H9 (cell line): ENCODE data around the gene TMEM269. TPM values are rescaled to one million over a fixed set of nuclear protein-coding genes. Genes with fewer than 3 reads are reported as not detected.

Experiments
- DNase-seq: peaks from one replicate; pipeline ENCODE4 v3.0.0-alpha.2; 2017
- H2AFZ ChIP-seq: one replicate; pipeline ENCODE4 v1.6.1; 2013; ENCODE audit warnings: mild to moderate bottlenecking, low read length, control low read depth, moderate library complexity
- H2AK5ac ChIP-seq: 2 replicates; pipeline ENCODE4 v1.6.1; 2013; ENCODE audit warnings: low read length, control low read depth, mixed read lengths; ENCODE audit not compliant: insufficient read length
- H2BK120ac ChIP-seq: one replicate; pipeline ENCODE4 v1.6.1; 2013; ENCODE audit warnings: low read depth, mild to moderate bottlenecking, low read length, control low read depth, inconsistent platforms; ENCODE audit not compliant: poor library complexity, severe bottlenecking
- H2BK12ac ChIP-seq: 2 replicates; pipeline ENCODE4 v1.6.1; 2013; ENCODE audit warnings: low read length, control low read depth, mixed read lengths, low read depth; ENCODE audit not compliant: insufficient read length
- H2BK15ac ChIP-seq: 2 replicates; pipeline ENCODE4 v1.6.1; 2013; ENCODE audit warnings: low read depth, low read length, control low read depth
- H2BK20ac ChIP-seq: one replicate; pipeline ENCODE4 v1.6.1; 2013; ENCODE audit warnings: low read depth, mild to moderate bottlenecking, low read length, control low read depth, inconsistent platforms; ENCODE audit not compliant: poor library complexity, severe bottlenecking
- H2BK5ac ChIP-seq: 2 replicates; pipeline ENCODE4 v1.6.1; 2013; ENCODE audit warnings: low read length, control low read depth, mixed read lengths; ENCODE audit not compliant: insufficient read length
- H3K14ac ChIP-seq: 2 replicates; pipeline ENCODE4 v1.6.1; 2013; ENCODE audit warnings: low read length, control low read depth; ENCODE audit not compliant: insufficient read depth
- H3K18ac ChIP-seq: 2 replicates; pipeline ENCODE4 v1.6.1; 2013; ENCODE audit warnings: low read depth, mild to moderate bottlenecking, mixed read lengths, low read length, control low read depth; ENCODE audit not compliant: insufficient read length
- H3K23ac ChIP-seq: 2 replicates; pipeline ENCODE4 v1.6.1; 2013; ENCODE audit warnings: low read length, control low read depth, mixed read lengths, low read depth; ENCODE audit not compliant: insufficient read length
- H3K23me2 ChIP-seq: 2 replicates; pipeline ENCODE4 v1.6.1; 2013; ENCODE audit warnings: low read depth, mild to moderate bottlenecking, mixed read lengths, low read length, control low read depth; ENCODE audit not compliant: insufficient read length, poor library complexity, severe bottlenecking
- H3K27ac ChIP-seq: 2 replicates; pipeline ENCODE4 v1.5.1; 2013; ENCODE audit warnings: low read length, control low read depth, mixed read lengths, low read depth; ENCODE audit not compliant: insufficient read length
- H3K27me3 ChIP-seq: 2 replicates; pipeline ENCODE4 v1.6.1; 2013; ENCODE audit warnings: low read length, control low read depth, inconsistent platforms; ENCODE audit not compliant: insufficient read depth
- H3K4ac ChIP-seq: 2 replicates; pipeline ENCODE4 v1.6.1; 2013; ENCODE audit warnings: low read depth, mild to moderate bottlenecking, control low read depth, inconsistent platforms, low read length, moderate library complexity
- H3K4me1 ChIP-seq: 2 replicates; pipeline ENCODE4 v1.6.1; 2013; ENCODE audit warnings: low read length, control low read depth, inconsistent platforms; ENCODE audit not compliant: insufficient read depth
- H3K4me2 ChIP-seq: 2 replicates; pipeline ENCODE4 v1.6.1; 2013; ENCODE audit warnings: low read length, control low read depth, mixed read lengths; ENCODE audit not compliant: insufficient read length, insufficient read depth
- H3K56ac ChIP-seq: 2 replicates; pipeline ENCODE4 v1.6.1; 2013; ENCODE audit warnings: low read depth, mild to moderate bottlenecking, mixed read lengths, low read length, control low read depth; ENCODE audit not compliant: insufficient read length
- H3K79me1 ChIP-seq: 2 replicates; pipeline ENCODE4 v1.6.1; 2013; ENCODE audit warnings: low read depth, mild to moderate bottlenecking, moderate library complexity, low read length, control low read depth, inconsistent platforms; ENCODE audit not compliant: insufficient read depth, poor library complexity, severe bottlenecking
- H3K79me2 ChIP-seq: 2 replicates; pipeline ENCODE4 v1.6.1; 2013; ENCODE audit warnings: low read length, control low read depth, inconsistent platforms; ENCODE audit not compliant: insufficient read depth
- H3K9ac ChIP-seq: 2 replicates; pipeline ENCODE4 v1.6.1; 2013; ENCODE audit warnings: low read length, control low read depth, mixed read lengths; ENCODE audit not compliant: insufficient read length; ENCODE audit errors: extremely low read depth
- H3K9me3 ChIP-seq: one replicate; pipeline ENCODE4 v1.6.1; 2013; ENCODE audit warnings: low read depth, low read length, inconsistent platforms; ENCODE audit not compliant: control insufficient read depth
- H3T11ph ChIP-seq: one replicate; pipeline ENCODE4 v1.6.1; 2013; ENCODE audit warnings: mild to moderate bottlenecking, low read length, control low read depth, inconsistent platforms
- H4K20me1 ChIP-seq: one replicate; pipeline ENCODE4 v1.6.1; 2013; ENCODE audit not compliant: control insufficient read depth, insufficient read length, insufficient read depth
- H4K5ac ChIP-seq: 2 replicates; pipeline ENCODE4 v1.6.1; 2013; ENCODE audit warnings: low read depth, mild to moderate bottlenecking, mixed read lengths, low read length, control low read depth; ENCODE audit not compliant: insufficient read length
- H4K8ac ChIP-seq: replicated peaks from 2 replicates; pipeline ENCODE4 v1.6.1; 2013; ENCODE audit warnings: low read length, control low read depth, mixed read lengths, low read depth; ENCODE audit not compliant: insufficient read length
- H4K91ac ChIP-seq: 2 replicates; pipeline ENCODE4 v1.6.1; 2013; ENCODE audit warnings: low read depth, mild to moderate bottlenecking, moderate library complexity, mixed read lengths, low read length, control low read depth; ENCODE audit not compliant: insufficient read length
- H3K27ac Mint-ChIP-seq, 3 experiments: 2 replicates in 2 of 3; 3 replicates in 1 of 3; pipeline ENCODE4 v1.8.0; 2020 to 2021; ENCODE audit warnings: mixed read lengths in 3 of 3, mild to moderate bottlenecking in 1 of 3, moderate library complexity in 1 of 3
- H3K27me3 Mint-ChIP-seq: 2 replicates; pipeline ENCODE4 v1.8.0; 2021; ENCODE audit warnings: low read depth, mild to moderate bottlenecking, moderate library complexity, mixed read lengths
- H3K36me3 Mint-ChIP-seq, 3 experiments: 2 replicates in 2 of 3; 3 replicates in 1 of 3; pipeline ENCODE4 v1.8.0; 2020 to 2021; ENCODE audit warnings: low read depth in 3 of 3, mixed read lengths in 3 of 3; ENCODE audit not compliant: insufficient read depth in 1 of 3
- H3K4me1 Mint-ChIP-seq, 2 experiments: 2 replicates each; pipeline ENCODE4 v1.8.0; 2020; ENCODE audit warnings: mixed read lengths in 2 of 2
- H3K4me3 Mint-ChIP-seq, 2 experiments: 2 replicates in 1 of 2; 3 replicates in 1 of 2; pipeline ENCODE4 v1.8.0; 2020 to 2021; ENCODE audit warnings: mild to moderate bottlenecking in 2 of 2, mixed read lengths in 2 of 2, moderate library complexity in 1 of 2
- H3K9me3 Mint-ChIP-seq, 2 experiments: 2 replicates in 1 of 2; 3 replicates in 1 of 2; pipeline ENCODE4 v1.8.0; 2020; ENCODE audit warnings: mild to moderate bottlenecking in 2 of 2, mixed read lengths in 2 of 2, moderate library complexity in 1 of 2
- CTCF ChIP-seq: fragments of 200-600 bp; sonication (generic); conservative IDR thresholded peaks from 3 replicates; pipeline ENCODE4 v1.8.0; 2021; ENCODE audit warnings: antibody characterized with exemption, mild to moderate bottlenecking
- WGBS: extraction: QIAGEN DNeasy Blood & Tissue Kit; methylation state at CpG from one replicate; pipeline ENCODE4 v1.1.7; 2013; ENCODE audit warnings: missing lambda C conversion rate, low lambda C conversion rate, mixed read lengths; ENCODE audit not compliant: insufficient read length; ENCODE audit errors: extremely low coverage; 5-methylcytosine and 5-hydroxymethylcytosine counted together
- total RNA-seq: library from RNA; stranded (reverse); gene quantifications from 2 replicates; pipeline ENCODE4 v1.2.1, GENCODE V29; 2021

Gene TMEM269
- total RNA-seq, 1 experiment from 2014 or later: 0.17 TPM

GRCh38 chr1:42780176-42780575, 4.6 kb upstream of the TMEM269 start:
- Histone ChIP-seq H3T11ph (no peak overlapping the region), H3K9ac (no peak overlapping the region), H3K56ac (no peak overlapping the region), H3K23me2 (no peaks in the 10 kb centered on the region), H2BK15ac (no peak overlapping the region), H3K14ac (no peak overlapping the region), H2BK12ac (no peak overlapping the region), H3K4ac (no peak overlapping the region), H2BK120ac (no peak overlapping the region), H3K9me3 (no peaks in the 10 kb centered on the region), H4K20me1 (no peaks in the 10 kb centered on the region), H2BK20ac (no peak overlapping the region), H3K4me2 (no peak overlapping the region), H3K23ac (no peak overlapping the region), H3K18ac (no peak overlapping the region), H3K4me1 (no peaks in the 10 kb centered on the region), H4K91ac (no peak overlapping the region), H3K79me2 (no peaks in the 10 kb centered on the region), H2AFZ (no peak overlapping the region), H2AK5ac (no peak overlapping the region), H3K27ac (no peak overlapping the region), H4K5ac (no peak overlapping the region), H4K8ac (no peak overlapping the region), H3K27me3 (no peaks in the 10 kb centered on the region), H2BK5ac (no peak overlapping the region), H3K79me1 (no peaks in the 10 kb centered on the region)
- no CpG with 5 or more reads among the region's 1 CpG for WGBS
- H3K4me1 Mint-ChIP-seq: 0 out of 4 replicates have a peak, but pooled peaks cover 0 to 3% of the 10 kb centered on the region in 2 experiments
- H3K9me3 Mint-ChIP-seq: no peaks in the 10 kb centered on the region
- DNase-seq: no peak
- no peak overlapping the region for H3K27ac Mint-ChIP-seq
- TF ChIP-seq CTCF: no peak
- no peaks in the 10 kb centered on the region for H3K27me3 Mint-ChIP-seq
- H3K4me3 Mint-ChIP-seq: no peak overlapping the region
- H3K36me3 Mint-ChIP-seq: peaks cover 18 to 70% (median 56%) of the 10 kb centered on the region in 3 experiments
